Activated CD8-positive, alpha-beta memory T cell treated with anti-CD3 and anti-CD28 coated beads, Interleukin-2, amount 50 U/mL, for 4 hours (primary cell): ENCODE results near the gene NPTX1.

Experiments used
- DNase-seq: peaks from one replicate; pipeline ENCODE4 v3.0.0-alpha.2; 2020

NPTX1 gene

DNA sequence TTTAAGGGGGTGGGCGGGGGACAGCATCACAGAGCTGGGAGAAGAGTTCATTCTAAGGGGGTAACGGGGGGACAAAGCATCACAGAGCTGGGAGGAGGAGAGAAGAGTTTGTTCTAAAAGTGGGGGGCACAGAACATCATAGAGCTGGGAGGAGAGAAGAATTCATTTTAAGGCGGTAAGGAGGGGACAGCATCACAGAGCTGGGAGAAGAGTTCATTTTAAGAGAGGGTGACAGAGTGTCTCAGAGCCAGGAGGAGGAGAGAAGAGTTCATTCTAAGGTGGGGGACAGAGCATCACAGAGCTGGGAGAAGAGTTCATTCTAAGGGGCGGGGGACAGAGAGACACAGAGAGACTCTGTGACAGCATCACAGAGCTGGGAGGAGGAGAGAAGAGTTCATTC is 33.6 kb downstream of the NPTX1 start:
- no peak for DNase-seq

DNA sequence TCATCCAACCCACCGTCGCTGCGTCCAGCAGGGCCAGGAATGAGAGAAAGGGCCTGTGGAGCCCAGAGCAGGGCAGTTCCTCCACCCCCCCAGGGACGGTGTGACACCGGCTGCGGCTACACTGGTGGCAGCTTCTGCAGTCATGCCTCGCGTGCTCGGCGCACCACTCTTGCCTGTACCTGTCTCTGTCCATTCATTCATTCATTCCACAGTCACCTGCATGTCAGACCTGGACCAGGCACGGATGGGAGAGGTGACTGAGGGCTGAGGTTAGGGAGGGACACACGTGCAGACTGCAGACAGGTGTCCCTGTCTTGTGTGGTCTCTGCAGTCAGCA is 34.1 kb downstream of the NPTX1 start:
- no peak for DNase-seq

DNA sequence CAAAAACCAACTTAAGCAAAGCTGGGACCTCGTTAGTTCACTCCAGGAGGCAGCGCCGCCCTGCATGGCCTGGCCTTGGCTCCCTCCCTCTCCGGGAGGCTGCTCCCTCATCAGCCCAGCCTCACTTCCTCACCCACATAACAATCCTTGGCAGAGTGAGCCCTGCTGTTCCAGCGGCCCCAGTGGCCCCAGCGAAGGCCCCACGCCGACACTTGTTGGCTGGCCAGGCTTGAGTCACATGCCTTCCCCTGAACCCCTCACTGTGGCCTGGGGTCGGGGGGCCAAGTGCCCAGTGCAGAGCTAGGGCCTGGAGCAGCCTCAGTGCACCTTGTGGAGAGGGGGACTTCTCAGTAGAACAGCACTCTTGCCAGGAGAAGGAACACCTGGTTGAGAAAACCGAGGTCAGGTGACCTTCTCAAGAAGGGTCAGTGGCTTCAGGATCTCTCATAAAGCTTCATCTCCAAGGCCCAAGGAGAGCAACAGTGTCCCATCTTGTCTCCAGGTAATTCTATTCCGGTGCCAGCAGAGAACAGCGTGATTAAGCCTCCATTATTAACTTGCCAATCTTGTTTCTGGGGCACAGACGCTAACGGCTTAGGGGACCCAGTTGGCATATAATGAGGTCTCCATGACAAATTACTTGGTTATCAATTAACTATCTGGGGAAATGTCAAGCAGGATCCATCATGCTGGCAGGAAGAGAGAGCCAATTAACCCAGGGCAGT is 34.6 kb downstream of the NPTX1 start:
- no peak for DNase-seq

DNA sequence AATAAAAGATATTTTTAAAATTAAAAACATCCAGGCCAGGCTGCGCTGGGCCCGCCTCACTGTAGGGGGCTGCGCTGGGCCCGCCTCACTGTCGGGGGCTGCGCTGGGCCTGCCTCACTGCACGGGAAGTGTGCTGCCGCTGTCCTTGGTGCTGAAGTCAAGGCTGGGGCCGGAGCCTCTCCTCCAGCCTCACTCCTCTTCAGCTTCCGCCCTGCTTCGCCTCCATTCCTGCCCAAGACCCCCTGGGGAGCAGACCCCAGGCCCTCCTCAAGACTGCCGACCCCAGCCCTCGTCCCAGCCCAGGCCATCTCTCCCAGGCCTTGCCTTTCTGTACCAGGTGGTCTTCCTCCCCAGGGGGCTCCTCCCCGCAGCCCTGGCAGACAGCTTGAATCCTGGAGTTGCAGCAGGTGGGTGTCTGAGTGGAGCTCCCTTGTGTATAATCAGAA is 35.3 kb downstream of the NPTX1 start:
- DNase-seq: peak; percentile 53

DNA sequence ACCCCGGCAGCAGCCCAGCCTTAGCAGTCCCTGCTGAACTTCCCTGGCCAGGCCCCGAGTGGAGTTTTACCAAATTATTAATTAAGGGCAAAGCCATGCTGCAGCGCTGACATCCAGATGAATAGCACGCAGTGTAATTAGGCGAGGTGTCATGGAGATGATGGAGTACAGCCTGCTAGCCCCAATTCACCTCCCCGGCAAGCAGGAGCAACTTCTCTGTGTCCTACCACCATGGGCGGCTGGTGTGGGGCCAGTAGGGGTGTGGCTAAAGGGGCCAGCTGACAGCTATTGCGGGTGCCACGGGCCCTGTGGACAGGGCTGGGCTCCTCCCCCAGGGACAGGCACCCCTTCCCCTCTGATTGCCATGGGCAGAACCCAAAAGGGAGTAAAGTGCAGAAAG is 36.9 kb downstream of the NPTX1 start:
- DNase-seq: no peak

DNA sequence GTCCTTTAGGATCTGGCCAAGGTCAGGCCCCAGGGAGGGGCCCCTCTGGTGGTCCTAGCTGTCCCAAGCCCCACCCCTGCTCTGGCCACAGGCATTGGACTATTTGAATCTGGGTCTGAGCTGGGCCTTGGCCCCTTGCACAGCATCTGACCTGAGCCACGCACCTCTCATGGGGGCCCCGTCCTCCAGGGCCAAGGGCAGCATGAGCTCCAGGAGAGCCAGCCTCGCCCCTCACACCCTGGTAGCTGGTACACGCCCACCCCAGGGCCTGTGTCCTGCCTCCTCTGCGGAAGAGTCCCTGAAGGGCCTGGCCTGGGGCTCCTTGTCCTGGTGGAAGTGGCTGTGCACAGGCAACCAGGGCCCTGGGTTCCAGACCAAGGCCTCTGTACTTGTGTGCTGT is 37.6 kb downstream of the NPTX1 start:
- DNase-seq: no peak

DNA sequence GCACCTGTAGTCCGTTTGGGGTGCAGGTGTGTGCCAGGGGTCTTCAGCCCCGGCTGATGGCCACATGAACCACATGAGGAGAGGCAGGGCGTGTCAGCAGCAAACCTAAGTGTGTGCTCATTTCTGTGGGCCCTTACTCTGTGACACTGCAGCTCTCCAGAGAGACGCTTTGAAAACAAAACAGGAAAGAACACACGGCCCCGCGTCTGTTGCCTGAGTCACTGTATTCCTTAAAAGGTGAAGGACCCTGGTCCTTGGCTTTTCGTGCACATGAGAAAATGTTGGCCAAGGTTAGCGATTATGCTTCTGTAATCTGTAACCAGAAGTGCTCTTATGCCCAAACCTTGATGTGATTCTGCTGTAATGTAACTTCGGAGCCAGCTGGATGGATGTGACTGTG is 38.9 kb downstream of the NPTX1 start:
- no peak for DNase-seq

DNA sequence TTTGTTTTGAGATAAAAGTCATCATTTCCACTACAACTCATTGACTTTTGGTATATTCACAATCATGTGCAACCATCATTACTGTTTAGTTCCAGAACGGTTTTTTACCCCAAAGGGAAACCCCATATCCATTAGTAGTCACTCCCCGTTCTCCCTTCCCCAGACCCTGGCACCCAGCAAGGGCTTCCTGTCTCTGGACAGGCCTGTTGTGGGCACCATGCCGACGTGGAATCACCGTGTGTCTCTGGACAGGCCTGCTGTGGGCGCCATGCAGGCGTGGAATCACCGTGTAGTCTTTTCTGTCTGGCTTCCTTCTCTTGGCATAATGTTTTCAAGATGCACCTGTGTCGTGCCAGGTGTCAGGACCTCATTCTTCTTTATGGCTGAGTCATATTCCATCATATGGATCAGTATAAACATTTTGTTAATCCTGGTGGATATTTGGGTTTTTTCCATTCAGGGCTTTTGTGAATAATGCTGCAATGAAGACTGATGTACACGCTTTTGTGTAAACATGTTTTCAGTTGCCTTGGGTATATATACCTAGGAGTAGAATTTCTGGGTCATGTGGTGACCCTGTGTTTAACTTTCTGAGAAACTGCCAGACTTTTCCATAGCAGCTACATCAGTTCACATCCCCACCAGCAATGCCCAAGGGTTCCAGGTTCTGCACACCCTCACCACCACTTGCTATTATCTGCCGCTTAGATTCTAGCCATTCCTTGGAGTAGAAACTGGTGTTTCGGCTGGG is 42.3 kb downstream of the NPTX1 start:
- DNase-seq: no peak

DNA sequence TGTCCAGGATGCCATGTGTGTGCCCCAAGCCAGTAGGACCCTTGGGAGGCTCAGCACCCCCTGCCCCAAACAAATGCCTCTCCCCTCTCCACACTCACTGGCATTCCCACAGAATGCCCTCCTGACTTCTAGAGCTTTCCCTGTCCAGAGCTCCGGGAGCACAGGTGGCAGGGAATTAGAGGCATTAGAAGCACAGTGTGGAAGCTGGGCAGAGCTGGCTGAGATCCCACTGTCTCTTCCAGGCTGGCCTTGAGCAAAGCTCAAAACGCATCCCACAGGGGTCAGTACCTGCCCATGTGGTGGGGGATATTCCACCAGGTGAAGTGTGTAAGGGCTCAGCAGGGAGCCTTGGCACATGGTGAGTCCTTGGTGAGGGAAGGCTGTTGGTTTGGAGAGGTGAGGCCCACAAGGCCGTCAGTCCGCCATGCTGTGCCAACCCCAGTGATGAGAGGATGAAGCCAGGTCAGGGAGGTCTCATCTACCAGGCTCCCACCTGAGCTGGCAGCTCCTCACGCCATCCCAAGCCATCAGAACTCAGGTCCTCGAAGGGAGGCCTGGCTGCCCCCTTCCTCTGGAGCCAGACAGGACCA is 43.4 kb downstream of the NPTX1 start:
- DNase-seq: no peak

DNA sequence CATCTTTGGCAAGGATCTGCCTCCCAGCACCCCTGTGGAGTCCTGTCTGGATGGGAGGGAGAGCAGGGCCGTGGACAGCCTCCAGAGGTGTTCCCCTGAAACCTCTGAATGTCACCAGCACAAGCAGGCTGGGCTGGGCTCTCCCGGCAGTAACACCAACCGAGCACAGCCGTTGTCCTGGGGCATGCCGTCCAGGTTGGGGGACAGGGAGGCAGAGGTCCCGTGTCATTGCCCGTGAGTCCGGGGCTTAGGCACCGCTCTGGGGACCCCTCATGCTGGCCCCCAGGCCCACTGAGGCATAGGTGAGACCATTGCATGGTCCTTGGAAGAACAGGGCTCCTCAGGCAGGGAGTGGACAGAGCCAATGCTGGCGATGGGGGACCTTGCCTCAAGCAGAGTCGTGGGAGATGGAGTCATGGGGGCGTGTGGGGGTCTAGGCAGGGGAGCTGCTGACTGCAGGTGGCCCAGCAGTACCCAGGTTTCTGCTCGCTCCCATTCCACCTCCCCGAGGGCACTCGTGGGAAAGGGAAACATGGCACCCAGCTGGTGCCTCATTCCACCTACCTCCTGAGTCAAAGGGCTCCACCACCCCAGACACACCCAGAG is 44.0 kb downstream of the NPTX1 start:
- no peak for DNase-seq

DNA sequence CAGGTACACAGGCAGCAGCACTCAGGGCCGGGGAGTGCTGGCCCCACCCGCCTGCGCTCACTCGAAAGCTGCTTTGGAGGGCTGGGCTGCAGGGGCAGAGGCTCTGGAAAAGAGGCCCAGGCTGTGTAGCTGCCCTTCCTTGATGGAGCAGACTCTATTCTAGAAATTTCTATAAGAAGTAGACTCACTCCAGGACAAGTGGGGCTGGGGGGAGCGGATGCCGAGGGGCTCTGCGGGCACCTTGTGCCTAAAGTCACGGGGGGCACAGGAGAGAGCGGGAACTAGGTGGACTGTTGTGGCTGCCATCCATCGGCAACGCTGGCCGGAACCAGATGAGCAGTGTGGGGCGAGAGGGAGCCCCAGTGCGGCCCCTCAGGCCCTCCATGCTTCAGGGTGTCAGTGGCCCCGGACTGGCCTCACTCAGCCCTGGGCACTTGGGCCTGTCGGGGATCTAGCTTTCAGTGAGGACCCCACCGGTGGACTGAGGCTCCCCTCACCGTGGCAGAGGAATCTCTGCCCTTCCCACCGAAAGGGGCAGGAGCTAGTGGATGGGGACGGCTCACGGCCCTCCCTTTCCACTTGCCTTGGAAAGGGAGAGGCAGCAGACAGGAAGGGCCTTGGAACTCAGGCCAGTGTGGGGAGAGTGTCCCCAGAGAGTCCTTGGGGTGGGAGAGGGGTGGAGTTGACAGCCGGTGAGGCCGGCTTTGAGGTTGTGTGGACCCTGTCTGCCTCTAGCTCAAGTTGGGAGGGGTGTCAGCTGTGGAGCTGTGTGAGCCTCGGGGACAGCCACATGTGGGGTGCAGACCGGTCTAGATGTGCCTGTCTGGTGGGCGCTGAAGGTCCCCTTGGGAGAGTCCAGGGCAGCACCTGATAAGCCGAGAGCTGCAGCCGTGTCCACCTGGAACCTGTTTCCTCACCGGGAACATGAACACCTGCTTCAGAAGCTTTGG is 44.9 kb downstream of the NPTX1 start:
- no peak for DNase-seq

DNA sequence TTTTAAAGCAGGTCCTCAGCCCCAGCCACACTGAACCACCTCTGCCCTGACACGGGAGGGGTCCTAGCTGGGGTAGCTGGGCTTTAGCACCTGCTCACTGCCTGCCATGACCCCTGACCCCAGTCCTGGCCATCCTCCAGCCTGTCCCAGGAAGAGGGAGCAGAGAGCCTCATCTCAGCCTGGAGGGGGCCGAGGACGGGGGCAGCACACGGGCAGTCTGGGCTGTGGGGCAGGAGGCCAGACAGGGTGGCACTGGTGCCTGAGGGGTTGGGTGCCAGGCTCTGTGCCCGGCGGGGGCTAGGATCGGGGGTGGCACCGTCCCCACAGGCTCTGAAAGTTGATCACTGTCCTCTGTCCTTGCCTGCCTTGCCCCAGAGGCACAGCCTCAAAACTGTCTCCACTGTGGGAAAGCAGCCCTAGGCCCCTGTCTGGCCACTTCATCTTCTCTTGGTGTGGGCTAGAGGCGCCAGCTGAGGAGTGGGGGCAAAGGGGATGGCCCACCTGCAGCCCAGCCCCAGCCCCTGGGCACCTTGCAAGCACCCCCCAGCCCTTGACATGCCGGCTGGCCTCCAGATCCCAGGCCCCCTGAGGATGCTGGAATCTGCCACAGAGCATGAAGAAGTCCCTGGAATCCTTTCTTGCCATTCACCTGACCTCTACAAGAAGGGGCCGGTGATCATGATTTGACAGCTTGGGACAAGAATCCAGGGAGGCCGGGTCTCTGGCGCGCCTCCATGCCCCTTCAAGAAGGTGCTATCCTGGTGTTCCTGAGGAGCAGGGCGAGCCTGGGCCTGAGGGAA is 45.8 kb downstream of the NPTX1 start:
- DNase-seq: no peak

DNA sequence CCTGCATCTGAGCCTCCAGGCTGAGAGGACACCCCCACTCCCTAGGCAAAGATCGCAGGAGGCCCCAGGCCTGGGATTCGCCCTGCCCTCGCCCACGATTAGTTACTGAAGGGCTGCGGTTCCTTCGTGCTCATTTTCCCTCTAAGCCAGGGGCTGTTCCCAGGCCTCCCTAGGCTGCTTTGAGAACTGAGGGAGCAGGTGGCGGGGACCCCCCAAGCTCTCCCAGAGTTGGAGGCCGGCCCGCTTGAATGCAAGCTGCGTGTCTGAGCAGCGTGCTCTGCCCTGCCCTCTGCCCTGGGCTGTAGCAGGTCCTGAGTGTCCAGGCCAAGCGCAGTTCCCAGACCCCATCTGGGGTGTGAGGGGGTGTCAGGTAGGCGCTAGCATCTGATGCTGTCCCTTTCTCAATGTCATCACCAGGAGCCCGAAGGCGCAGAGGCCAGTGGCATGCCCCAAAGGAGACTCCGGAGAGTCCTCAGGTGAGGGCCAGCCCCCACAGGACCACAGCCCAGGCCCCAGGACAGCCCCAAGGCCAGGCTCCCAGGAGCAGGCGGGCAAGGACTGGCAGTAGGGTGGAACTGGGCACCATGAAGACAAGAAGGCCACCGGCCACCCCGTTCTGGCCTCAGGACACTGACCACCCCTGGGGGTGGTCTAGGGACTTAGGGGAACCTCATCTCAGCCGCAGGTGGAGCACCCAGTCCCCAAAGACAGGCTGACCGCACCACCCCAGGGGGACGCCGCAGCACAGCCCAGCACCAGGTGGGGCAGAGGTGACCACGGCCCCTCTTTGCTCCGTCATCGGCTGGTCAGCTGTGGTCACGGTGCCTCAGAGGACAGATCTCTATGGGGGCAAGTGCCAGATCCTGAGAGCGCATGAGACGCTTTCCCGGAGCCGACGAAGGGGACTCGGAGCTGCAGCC is 46.8 kb downstream of the NPTX1 start:
- no peak for DNase-seq

DNA sequence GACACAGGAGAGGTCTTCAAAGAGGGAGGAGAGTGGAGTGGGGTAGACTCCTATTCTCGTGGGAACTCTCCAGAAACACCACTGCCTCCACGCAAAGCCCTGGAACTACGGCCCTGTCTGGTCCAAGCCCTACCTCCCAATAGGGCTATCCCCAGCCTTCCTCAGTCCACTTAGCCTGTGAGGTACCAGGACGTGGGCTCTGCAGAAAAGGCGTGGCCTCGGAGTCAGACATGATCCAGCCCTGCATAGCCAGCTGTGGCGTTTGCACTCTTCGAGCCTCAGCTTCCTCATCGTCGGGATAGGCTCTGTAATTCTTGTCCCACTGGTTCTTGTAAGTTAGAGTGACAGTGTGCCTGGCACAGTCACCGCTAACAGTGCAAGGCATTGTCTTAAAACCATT is 47.6 kb downstream of the NPTX1 start:
- DNase-seq: no peak

DNA sequence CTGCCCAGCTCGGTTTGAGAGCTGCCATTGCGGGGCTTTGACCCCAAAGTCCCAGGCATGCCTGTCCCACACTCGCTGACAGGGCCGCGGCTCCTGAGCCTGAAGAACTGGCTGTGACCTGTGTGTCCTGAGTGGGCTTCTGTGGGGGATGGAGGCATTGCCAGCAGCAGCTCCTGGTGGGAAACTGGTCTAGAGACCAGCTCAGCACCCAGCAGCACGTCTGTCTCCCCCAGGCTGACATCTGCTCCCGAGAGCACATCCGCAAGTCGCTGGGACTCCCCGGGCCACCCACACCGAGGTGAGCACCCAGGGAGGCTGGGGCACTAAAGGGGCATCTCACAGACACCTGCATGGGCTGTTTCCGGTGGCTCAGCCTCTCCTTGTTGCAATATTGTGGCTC is 48.0 kb downstream of the NPTX1 start:
- no peak for DNase-seq

DNA sequence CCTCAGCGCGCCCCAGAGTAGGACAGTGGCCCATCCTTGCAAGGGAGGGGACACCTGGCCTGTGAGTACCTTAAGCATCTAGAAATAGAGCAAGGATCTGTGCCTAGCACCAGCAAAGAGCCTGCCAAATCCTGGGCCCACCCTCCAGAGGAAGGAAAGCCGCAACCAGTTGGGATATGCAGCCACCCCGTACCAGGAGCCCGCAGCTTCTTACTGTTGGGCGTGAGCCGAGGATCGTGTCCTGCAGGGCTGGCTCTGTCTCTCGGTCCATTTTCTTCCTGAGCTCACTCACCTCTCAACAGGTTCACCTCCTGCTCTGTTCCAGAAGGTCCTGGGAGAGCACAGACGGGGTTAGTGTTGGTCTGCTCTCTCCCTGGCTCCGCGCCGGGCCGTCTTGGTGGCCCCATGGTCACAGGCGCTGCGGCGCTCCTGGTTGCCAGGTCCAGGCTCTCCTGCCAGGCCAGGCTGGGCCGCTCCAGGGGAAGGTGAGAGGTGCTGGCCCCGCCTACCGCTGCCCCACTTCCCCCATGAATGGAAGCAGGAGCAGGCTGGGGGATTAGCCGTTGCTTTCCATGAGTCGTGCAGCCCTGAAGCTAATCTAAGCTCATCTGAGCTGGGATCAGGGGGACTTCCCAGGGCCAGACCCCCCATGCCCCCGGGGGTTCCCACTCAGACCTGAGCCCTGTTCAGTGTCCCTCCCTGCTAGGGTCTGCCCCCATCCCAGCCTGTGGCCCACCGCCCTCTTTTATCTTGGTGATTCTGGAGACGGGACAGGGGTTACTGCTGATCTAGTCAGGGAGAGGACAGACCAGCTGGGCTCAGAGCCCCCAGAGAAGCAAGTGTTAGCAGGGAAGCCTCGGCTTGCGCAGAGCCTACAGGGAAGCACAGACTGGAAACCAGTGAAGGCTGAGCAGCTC is 48.8 kb downstream of the NPTX1 start:
- no peak for DNase-seq

DNA sequence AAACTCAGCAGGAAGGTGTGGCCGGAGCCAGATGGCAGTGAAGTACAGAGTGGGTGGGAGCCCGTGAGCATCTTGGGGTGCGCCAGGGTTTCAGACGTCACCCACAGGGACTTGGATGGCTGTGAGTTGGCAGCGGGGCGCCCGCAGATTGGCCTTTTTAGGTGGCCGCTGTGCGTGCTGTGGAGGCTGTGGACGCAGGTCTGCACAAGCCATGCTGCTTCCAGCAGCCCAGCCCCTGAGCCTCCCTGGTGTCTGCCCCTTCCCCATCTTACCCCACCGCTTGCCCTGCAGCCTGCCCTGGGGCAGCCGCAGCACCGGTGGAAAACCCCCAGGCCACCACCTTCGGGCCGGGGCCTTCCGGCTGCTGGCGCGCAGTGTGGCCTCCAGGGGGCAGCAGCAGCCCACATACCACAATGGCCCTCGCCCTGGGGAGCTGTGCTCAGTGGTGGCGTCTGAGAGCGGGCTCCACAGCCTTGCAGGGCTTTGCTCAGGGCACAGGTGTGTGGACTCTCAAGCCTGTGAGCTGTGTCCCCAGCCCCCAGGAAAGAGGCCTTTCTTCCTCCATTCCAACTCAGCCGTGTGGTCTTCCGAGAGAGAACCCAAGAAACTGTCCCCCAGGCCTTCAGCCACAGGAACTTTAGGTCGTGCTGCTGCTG is 49.6 kb downstream of the NPTX1 start:
- DNase-seq: peak; percentile 87

DNA sequence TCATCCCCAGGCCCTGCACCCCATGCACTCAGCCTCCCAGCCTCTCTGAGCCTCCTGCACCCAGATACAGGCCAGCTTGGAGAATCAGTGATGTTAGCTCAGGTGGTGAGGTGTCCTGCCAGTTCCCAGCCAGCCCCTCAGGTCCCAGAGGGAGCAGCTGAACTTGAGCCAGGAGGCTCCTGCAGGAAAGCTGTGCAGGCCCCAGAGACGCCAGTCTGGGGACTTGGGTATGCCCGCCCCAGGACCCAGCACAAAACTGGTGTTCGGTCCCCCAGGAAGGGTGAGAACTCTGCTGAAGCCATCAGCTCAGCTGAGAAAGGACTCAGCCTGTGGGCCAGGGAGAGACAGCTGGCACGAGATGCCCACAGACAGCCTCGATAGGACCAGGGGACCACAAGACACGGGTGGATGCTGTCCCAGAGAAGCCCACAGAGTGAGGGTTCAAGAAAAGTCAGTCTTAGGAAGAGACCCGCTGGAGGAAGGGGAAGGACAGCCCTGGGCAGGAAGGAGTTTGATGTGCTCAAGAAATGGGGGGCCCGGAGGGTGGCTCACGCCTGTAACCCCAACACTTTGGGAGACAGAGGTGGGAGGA is 50.5 kb downstream of the NPTX1 start:
- no peak for DNase-seq
